ENCODE results near the gene ANKRD39.
"Not testable (repeated sequence)": the region's sequence is repeated elsewhere in the genome, so short reads cannot be mapped to it uniquely, and the experiment has no call there.

ANKRD39 gene

GRCh38 chr2:96808176-96808837, 49.5 kb downstream of the ANKRD39 start:
- no peak for DNase-seq (ENCODE audit: low read depth)

DNA sequence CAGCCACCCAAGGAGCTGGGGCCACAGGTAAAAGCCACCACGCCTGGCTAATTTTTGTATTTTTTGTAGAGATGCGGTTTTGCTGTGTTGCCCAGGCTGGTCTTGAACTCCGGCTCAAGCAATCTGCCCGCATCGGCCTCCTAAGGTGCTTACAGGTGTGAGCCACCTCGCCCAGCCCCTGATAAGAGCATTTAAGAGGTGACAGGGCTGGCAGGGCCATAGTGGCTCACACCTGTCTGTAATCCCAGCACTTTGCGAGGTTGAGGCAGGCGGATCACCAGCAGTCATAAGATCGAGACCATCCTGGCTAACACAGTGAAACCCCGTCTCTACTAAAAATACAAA, 50.7 kb downstream of the ANKRD39 start:
- no peak for DNase-seq (ENCODE audit: low read depth)

GRCh38 chr2:96806468-96807126, 51.2 kb downstream of the ANKRD39 start:
- no peak for DNase-seq (ENCODE audit: low read depth)

DNA sequence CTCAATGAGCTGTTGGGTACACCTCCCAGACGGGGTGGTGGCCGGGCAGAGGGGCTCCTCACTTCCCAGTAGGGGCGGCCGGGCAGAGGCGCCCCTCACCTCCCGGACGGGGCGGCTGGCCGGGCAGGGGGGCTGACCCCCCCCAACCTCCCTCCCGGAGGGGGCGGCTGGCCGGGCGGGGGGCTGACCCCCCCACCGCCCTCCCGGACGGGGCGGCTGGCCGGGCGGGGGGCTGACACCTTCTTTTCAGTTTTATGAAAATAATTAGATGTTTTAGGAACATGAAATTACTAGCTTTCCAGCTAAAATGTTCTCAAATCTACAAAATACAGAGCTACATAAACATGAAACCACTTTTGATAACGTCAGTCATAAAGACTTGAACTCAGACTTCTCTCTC, 51.9 kb downstream of the ANKRD39 start:
- not testable (repeated sequence) for DNase-seq (ENCODE audit: low read depth)

- no peak for DNase-seq (ENCODE audit: low read depth)
Observed at GRCh38 chr2:96804986-96805385, 52.8 kb downstream of the ANKRD39 start.

- DNase-seq (ENCODE audit: low read depth), result no peak
Observed at GRCh38 chr2:96802721-96803120, 55.1 kb downstream of the ANKRD39 start.

DNA sequence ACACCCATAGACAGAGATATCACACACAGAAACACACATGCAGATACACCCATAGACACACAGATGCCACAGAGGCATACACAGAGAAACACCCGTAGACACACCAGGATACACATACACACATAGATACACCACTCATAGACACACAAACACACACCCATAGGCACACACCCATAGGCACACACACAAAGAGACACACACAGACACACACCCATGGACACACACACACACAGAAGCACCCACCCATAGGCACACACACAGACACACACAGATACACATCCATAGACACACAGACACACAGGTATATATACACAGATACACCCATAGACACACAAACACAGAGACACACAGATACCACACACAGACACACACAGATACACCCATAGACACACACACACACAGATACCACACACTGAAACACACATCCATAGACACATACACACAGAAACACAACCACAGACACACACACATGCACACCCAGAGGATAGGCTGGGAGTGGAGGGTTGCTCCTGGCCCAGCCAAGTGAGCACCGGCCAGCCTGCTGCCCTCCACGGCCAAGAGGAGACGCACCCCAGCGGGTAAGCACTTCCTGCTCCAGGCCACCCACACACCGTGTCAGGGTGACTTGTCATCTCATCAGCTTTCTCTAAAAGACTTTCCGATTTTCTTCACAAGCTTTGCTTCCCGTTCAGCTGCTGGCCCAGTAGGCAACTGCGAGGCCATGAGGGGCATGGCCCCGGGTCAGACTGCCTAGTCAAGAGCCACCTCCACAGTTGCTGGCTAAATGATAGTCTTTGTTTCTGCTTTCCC, 55.8 kb downstream of the ANKRD39 start:
- DNase-seq (ENCODE audit: low read depth), result no peak

DNA sequence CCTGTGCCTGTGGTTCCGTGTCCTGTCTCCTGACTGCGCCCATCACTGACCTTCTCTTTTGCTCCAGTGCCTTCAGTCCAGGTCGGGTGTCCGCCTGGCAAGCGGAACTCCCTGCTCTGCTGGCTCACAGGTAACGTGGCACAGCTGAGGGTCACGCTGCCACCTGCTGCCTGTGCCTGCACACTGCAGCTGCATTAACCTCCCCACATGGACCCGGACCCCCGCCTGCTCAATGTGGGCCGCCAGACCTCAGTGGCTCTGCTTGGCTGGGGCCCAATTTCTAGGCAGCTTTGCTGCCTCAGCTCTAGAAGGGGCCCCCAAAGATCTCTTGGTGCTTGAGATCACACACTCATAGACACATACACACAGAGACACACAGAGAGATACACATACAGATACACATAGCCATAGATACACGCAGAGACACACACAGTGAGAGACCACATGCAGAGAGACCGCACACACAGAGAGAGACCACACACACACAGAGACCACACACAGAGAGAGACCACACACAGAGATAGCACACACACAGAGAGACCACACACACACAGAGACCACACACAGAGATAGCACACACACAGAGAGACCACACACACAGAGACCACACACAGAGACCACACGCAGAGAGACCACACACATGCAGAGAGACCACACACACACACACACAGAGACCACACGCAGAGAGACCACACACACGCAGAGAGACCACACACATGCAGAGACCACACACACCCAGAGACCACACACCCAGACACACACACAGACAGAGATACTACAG, 56.6 kb downstream of the ANKRD39 start:
- DNase-seq (ENCODE audit: low read depth), result peak; percentile 49

DNA sequence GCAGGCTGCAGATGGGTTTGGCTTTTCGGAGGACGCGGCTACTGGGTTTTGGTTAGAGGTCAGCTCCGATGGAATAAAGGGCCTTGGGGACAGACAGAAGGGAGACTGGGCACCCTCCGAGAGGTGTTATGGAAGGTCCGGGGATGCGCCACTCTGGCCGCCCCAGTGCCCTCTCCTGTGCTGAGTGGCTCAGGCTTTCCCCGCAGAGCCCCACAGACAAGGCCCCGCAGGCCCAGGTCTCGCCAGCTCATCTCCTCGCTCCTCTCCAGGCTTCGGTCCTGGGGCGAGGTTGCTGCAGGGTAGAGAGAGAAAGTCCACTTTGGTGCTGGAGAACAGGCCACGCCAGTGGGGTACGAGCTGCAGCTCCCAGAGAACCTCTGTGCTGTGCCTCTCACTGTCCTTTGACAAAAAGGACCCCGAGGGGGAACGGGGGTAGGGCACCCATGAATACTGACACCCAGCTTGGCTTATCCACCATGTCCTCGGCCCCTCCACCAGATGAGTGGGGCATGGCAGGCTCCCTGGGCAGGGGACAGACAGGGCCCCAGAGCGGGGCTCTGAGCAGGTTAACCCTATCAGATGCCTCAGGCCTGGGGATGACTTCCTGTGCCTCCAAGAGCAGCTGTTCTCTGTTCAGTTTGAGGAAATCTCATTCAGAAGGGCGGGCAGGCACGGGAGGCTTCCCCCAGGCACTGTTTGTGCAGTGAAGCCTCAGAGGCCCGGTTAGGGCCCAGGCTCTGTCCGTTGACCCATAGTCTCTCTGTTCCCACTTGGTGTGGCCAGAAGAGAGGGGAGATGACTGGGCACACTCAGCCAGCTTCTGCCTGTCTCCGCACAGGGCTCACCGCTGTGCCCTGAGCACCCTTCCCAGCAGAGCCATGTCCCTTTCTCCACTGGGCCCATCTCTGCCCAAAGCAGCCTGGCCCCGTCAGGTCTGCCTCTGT, 57.5 kb downstream of the ANKRD39 start:
- no peak for DNase-seq (ENCODE audit: low read depth)

DNA sequence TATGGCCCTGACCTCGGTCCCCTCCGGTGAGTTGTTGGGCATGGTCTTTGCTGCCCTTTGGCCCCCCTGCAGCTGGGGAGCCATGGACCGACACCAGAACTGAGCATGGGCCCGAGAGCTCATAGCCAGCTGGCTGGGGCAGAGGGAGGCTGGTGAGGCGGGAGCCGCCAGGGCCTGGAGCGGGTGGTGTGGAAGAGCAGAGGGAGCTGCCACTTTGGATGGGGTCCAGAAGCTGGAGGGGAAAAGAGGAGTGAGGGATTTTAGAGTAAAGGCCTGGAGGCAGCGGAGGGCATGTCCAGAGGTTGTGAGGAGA, 58.2 kb downstream of the ANKRD39 start:
- DNase-seq (ENCODE audit: low read depth), result no peak

DNA sequence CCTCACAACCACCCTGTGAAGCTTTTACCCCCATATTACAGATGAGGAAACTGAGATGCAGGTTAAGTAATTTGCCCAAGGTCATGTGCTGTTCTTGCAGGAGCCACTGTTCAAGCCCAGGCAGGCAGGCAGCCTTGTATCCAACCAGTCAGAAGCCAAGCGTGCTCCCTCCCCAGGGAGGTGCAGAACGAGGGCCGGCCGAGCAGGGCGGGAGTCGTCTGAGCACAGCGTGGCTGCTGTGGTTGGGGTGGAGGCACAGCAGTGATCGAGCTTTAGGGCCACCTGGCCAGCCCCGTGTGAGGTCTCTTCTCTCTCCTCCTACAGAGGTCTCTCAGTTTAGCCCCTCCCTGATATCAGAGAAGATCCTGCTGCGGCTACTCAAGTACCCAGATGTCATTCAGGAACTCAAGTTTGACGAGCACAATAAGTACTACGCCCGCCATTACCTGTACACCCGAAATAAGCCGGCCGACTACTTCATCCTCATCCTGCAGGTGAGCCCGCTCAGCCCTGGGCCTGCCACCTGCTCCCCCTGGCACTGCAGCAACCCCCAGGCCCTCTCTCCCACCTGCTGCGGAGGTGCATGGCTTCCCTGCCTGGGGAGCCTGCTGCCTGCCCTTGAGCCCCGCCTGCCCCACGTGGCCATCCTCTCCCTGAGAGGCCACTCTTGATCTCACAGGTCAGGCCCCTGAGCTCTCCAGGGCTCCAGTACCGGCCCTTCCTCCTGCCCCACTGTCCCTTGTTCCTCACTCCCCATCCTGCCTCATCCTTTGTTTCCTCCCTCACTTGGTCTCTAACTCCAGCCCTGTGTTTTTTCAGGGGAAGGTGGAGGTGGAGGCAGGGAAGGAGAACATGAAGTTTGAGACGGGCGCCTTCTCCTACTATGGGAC, 58.8 kb downstream of the ANKRD39 start:
- DNase-seq (ENCODE audit: low read depth), result no peak

Data from amniotic epithelial cell (primary cell).